Tibial artery (tissue), 4 donors: ENCODE measurements around the gene SHISA7.

Source experiments
- DNase-seq, 2 donors: peaks; one replicate each; pipeline ENCODE4 v3.0.0-alpha.2; 2019
- H3K27ac ChIP-seq, 2 donors: fragments of 200-600 bp; sonication (generic) in 1 of 2; 1 replicate in 1 of 2; 2 replicates in 1 of 2; pipeline ENCODE4 v1.5.1; 2018 to 2019; ENCODE audit warnings: mild to moderate bottlenecking in 1 of 2
- H3K27me3 ChIP-seq, 2 donors: fragments of 200-600 bp; sonication (generic) in 1 of 2; one replicate each; pipeline versions ENCODE4 v1.5.1 to v1.6.0; 2016 to 2019
- H3K36me3 ChIP-seq, 3 donors: fragments of 200-600 bp; sonication (generic) in 2 of 3; one replicate each; pipeline ENCODE4 v1.5.1; 2016 to 2019; ENCODE audit warnings: mild to moderate bottlenecking in 2 of 3
- H3K4me1 ChIP-seq, 4 donors: fragments of 200-600 bp; sonication (generic) in 2 of 4; 1 replicate in 3 of 4; 2 replicates in 1 of 4; pipeline ENCODE4 v1.5.1; 2016 to 2019
- H3K4me3 ChIP-seq, 2 donors: fragments of 200-600 bp; sonication (generic) in 1 of 2; 1 replicate in 1 of 2; 2 replicates in 1 of 2; pipeline ENCODE4 v1.5.1; 2018 to 2019; ENCODE audit warnings: mild to moderate bottlenecking in 2 of 2
- H3K9me3 ChIP-seq, 3 donors: fragments of 200-600 bp; sonication (generic) in 1 of 3; one replicate each; pipeline ENCODE4 v1.5.1; 2016 to 2019
- intact Hi-C: fragments of 100-400 bp; cut with DNase I; formaldehyde crosslinking; loops from one replicate; pipeline ENCODE4 v1.15.0; 2023; ENCODE audit warnings: low total_unique reads
- TF ChIP-seq, protein P1 (sequence below), 2 experiments: fragments of 200-600 bp in 1 of 2; fragments of 450-650 bp in 1 of 2; IDR thresholded peaks; one replicate each; pipeline ENCODE4 v1.5.1; 2017 to 2019; ENCODE audit warnings: antibody characterized with exemption in 2 of 2, mild to moderate bottlenecking in 1 of 2, moderate library complexity in 1 of 2

Gene SHISA7

DNA sequence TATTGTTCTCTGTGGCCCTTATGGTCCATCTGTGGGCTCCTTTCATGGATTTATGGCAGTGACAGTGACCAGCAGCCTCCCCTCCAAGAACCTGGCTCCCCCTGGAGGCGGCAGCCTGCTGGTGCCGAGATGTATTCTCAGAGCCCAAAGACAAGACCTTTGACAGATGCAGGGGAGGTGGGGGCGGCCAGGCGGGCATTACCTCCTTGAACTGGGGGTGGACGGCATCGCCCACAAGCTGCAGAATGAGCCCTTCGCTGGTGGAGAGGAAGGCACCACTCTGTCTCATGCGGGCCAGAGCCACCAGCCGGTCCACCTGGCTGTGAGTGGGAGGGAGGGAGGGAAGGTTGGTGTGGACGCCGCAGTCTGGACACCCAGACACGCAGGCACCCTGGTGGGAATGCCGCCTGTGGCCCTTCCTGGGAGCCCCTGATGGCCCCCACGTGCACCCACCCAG is 11.7 kb upstream of the SHISA7 start:
- no peaks in the 10 kb centered on the region for H3K9me3 ChIP-seq
- no peak for DNase-seq
- peaks cover 0 to 25% (median 16%) of the 10 kb centered on the region in 3 donors for H3K36me3 ChIP-seq
- peaks cover 0 to 25% (median 20%) of the 10 kb centered on the region in 4 donors for H3K4me1 ChIP-seq
- intact Hi-C loops: no loop called here
- H3K4me3 ChIP-seq: no peak overlapping the region
- TF ChIP-seq, protein P1, sequence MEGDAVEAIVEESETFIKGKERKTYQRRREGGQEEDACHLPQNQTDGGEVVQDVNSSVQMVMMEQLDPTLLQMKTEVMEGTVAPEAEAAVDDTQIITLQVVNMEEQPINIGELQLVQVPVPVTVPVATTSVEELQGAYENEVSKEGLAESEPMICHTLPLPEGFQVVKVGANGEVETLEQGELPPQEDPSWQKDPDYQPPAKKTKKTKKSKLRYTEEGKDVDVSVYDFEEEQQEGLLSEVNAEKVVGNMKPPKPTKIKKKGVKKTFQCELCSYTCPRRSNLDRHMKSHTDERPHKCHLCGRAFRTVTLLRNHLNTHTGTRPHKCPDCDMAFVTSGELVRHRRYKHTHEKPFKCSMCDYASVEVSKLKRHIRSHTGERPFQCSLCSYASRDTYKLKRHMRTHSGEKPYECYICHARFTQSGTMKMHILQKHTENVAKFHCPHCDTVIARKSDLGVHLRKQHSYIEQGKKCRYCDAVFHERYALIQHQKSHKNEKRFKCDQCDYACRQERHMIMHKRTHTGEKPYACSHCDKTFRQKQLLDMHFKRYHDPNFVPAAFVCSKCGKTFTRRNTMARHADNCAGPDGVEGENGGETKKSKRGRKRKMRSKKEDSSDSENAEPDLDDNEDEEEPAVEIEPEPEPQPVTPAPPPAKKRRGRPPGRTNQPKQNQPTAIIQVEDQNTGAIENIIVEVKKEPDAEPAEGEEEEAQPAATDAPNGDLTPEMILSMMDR (IDR thresholded peaks at IDR 0.05): peak in 1 of 2 experiments; percentile 24
- H3K27me3 ChIP-seq: peaks cover 8 to 31% of the 10 kb centered on the region in 2 donors
- no peak overlapping the region for H3K27ac ChIP-seq

DNA sequence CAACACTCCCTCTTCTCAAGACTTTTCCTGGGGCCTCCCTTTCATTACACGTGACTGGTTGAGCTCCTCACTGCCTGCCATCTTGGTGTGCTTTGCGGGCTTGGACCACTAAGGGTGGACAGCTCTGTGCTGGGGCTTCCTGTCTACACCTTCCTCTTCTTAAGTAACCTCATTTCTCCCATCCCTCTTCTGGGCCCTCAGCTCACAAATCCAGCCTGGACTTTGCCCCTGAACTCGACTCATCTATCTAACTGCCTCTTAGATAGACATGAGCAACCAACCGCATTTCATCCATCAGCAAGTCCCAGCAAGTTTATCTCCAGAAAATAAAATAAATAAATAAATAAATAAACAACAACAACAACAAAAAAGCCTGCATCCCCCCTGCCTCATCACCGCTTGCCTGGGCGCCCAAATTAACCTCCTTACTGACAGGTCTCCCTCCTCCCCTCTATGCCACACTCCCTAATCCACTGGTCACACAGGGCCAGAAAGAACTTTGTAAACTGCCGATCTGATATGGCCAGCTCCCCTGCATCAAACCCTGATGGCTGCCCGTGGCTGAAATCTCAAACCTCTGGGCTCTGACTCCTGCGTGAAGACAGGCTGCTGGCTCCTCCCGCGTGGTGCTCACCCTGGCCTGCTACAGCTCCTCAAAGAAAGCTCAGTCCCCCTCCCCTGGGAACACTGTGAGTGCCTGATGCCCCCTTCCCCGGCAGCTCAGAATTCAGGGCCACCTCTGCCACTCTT is 10.6 kb upstream of the SHISA7 start:
- intact Hi-C loops: no loop called here
- no peak overlapping the region for H3K4me3 ChIP-seq
- no peak overlapping the region for H3K27ac ChIP-seq
- H3K9me3 ChIP-seq: no peaks in the 10 kb centered on the region
- H3K27me3 ChIP-seq: peaks cover 8 to 40% of the 10 kb centered on the region in 2 donors
- DNase-seq: no peak
- H3K4me1 ChIP-seq: peaks cover 0 to 22% (median 19%) of the 10 kb centered on the region in 4 donors
- H3K36me3 ChIP-seq: peaks cover 0 to 25% (median 16%) of the 10 kb centered on the region in 3 donors
- TF ChIP-seq, protein P1 (IDR thresholded peaks at IDR 0.05): no peak

DNA sequence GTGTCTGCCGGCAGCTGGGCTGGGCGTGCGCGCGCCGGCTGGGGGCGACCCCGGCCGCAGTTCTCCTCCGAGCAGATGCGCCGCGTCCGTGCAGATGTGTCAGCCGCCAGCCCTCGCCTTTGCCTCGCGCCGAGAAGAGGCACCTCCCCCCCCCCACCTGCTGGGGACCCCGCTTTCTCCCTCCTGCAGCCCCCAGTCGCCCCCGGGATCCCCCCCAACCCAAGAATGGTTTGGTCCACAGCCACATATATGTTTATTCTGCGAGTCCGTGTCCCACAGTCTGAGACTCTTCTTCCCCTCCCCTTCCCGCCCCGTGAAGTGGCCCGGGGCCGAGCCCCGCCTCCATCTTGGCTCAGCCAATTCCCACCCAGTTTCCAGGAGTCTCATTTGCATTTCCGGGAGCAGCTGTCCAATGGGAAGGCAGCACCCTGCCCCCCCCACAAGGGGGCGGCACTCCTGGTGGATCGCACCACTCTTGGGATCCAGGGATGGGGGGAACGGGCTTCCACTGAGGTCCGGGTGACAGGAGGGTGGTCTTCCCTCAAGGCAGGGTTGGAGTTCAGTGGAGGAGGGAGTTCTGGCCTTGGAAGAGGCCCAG is 9.7 kb upstream of the SHISA7 start:
- peaks cover 0 to 25% (median 16%) of the 10 kb centered on the region in 3 donors for H3K36me3 ChIP-seq
- no peaks in the 10 kb centered on the region for H3K9me3 ChIP-seq
- intact Hi-C loops: no loop called here
- no peak overlapping the region for H3K27ac ChIP-seq
- peaks cover 8 to 40% of the 10 kb centered on the region in 2 donors for H3K27me3 ChIP-seq
- H3K4me1 ChIP-seq: peaks cover 0 to 22% (median 19%) of the 10 kb centered on the region in 4 donors
- TF ChIP-seq, protein P1 (IDR thresholded peaks at IDR 0.05): no peak
- peak in 1 of 2 donors; percentile 42 for DNase-seq
- H3K4me3 ChIP-seq: no peak overlapping the region

DNA sequence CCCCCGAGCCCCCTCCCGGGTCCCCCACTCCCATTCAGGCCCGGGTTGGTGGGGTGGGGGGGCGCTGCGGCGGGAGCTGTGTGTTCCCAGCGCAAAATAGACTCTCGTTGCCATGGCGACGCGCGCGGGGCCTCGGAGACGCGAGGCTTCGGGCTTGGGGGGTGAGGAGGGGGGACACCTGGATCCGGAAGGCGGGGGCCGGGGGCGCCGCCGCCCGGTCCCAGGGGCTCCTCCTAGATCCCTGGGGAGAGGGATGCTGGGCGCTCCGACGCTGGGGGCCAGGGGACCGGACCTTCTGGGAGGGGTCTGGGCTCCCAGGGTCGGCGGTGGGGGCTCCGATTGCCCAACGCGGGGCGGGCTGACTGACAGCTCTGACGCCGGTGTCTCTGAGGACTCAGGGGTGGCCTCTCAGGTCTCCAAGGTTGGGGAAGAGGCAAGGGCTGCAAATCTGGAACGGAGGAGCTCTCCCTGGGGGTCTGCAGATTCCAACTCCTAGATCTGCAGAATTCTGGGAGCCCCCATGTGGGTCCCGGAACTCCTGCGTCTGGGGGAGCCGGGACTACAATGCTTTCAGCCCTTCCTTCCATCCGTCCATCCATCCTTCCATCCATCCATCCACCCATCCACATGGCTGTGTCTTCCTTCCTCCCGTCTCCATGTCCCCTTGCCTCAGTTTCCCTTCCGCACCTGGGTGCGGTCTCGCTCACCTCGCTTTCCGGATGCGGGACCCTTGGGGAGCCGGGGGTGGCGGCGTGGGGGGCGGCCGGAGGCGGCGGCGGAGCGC is 9.1 kb upstream of the SHISA7 start:
- TF ChIP-seq, protein P1 (IDR thresholded peaks at IDR 0.05): no peak
- H3K36me3 ChIP-seq: peaks cover 0 to 25% (median 16%) of the 10 kb centered on the region in 3 donors
- H3K27ac ChIP-seq: no peak overlapping the region
- H3K27me3 ChIP-seq: peaks cover 8 to 43% of the 10 kb centered on the region in 2 donors
- no peak for DNase-seq
- H3K4me3 ChIP-seq: no peak overlapping the region
- H3K9me3 ChIP-seq: no peaks in the 10 kb centered on the region
- H3K4me1 ChIP-seq: peaks cover 0 to 22% (median 19%) of the 10 kb centered on the region in 4 donors
- intact Hi-C loops: no loop called here

DNA sequence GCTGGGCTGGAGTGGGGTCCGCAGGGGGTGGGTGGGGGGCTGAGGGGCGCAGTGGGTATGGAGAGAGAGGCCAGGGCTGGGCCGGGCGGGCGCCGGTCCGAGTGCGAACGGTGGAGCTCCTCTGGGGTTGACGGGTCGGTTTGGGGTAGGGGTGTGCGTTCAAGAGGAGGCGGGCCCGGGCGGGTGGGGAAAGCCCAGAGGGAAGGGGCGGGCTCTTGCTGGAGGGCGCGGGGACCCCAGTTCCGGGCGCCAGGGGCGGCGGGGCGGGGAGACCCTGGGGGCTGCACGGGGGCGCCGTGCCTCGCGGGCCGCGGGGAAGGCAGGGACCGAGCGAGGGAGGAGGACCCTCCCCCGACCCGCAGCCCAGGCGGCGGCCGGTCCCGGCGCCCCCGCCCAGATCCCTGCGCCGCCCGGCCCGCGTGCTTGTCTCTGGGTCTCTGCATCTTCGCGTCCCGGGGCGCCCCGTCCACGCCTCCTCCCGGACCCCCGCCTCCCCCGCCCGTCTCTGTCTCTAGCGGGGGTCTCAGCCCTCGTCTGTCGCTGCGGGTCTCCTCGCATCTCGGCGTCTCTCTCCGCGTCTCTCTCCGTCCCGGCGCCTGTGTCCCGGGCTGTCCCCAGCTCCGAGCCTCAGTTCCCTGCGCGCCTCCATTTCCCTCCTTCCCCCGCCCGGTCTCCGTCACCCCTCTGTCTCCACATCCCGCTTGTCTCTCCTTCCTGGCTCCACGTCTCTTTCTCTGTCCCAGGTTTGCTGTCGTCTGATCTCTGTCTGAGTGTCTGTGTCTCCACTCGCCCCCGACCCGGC is 8.3 kb upstream of the SHISA7 start:
- peaks cover 8 to 48% of the 10 kb centered on the region in 2 donors for H3K27me3 ChIP-seq
- H3K27ac ChIP-seq: no peak overlapping the region
- TF ChIP-seq, protein P1 (IDR thresholded peaks at IDR 0.05): no peak
- intact Hi-C loops: no loop called here
- H3K4me3 ChIP-seq: no peak overlapping the region
- H3K9me3 ChIP-seq: no peaks in the 10 kb centered on the region
- H3K4me1 ChIP-seq: peaks cover 0 to 22% (median 19%) of the 10 kb centered on the region in 4 donors
- H3K36me3 ChIP-seq: peaks cover 0 to 23% (median 16%) of the 10 kb centered on the region in 3 donors
- no peak for DNase-seq
